Measurements from ENCODE around the gene OR10H3.

GRCh38 chr19:15781661-15782060, 43.9 kb downstream of the OR10H3 start:
- TF ChIP-seq POLR2A (IDR thresholded peaks at IDR 0.05): no peak
- no peak for TF ChIP-seq CTCF (IDR thresholded peaks at IDR 0.05)

Data from lower leg skin (tissue), 3 donors.